Stimulated activated naive B cell treated with anti-CD40 and anti-IgM and Interleukin-4, amounts not matched to agents 10 μg/mL and 1 μg/mL and 100 μg/mL, for 72 hours (primary cell): Measurements from ENCODE around the gene ARHGAP44.

Experiments used
- ATAC-seq, 2 donors: fragments of 150-1000 bp; cut with Tn5 transposase; replicated peaks; 2 replicates each; pipeline ENCODE4 v1.10.0; 2021; ENCODE audit warnings: moderate library complexity in 1 of 2
- DNase-seq: peaks from one replicate; pipeline ENCODE4 v3.0.0; 2021
- H3K27ac Mint-ChIP-seq: one replicate; pipeline ENCODE4 v1.8.0; 2022; ENCODE audit warnings: mild to moderate bottlenecking, mixed read lengths
- H3K27me3 Mint-ChIP-seq, 2 donors: one replicate each; pipeline ENCODE4 v1.8.0; 2022; ENCODE audit warnings: mixed read lengths in 2 of 2
- H3K36me3 Mint-ChIP-seq, 2 donors: one replicate each; pipeline ENCODE4 v1.8.0; 2022; ENCODE audit warnings: mixed read lengths in 2 of 2, mild to moderate bottlenecking in 1 of 2
- H3K4me1 Mint-ChIP-seq, 2 donors: one replicate each; pipeline ENCODE4 v1.8.0; 2022; ENCODE audit warnings: mixed read lengths in 2 of 2, mild to moderate bottlenecking in 1 of 2
- H3K4me3 Mint-ChIP-seq, 2 donors: one replicate each; pipeline ENCODE4 v1.8.0; 2022; ENCODE audit warnings: mild to moderate bottlenecking in 2 of 2, mixed read lengths in 2 of 2, moderate library complexity in 1 of 2
- H3K9me3 Mint-ChIP-seq, 2 donors: one replicate each; pipeline ENCODE4 v1.8.0; 2022; ENCODE audit warnings: mixed read lengths in 2 of 2, mild to moderate bottlenecking in 1 of 2

ARHGAP44 gene

DNA sequence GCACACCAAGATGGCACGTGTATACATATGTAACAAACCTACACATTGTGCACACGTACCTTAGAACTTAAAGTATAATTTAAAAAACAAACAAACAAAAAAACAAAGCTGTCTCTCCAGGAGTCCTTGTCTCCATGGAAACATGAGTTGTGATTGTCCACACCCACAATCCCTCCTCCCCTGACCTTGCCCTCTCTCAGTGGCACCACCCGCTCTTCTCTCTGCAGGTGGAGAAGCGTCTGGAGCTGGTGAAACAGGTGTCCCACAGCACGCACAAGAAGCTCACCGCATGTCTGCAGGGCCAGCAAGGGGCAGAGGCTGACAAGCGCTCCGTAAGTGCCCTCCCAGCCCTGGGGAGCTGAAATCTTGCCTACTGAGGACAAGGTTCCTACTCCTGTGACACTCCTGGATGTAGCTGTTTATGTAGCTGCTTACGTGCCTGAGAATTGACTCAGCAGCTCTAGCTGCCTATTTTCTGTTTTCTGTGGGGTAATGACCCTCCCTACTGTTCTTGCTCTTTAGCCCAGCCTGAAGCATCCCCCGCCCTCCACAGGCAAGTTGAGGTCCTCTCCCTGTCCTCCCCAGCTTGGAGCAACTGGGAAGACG lies 107.0 kb downstream of the ARHGAP44 start:
- ATAC-seq: no peak
- H3K4me3 Mint-ChIP-seq: no peak overlapping the region
- no peak overlapping the region for H3K27ac Mint-ChIP-seq
- peaks cover 12 to 18% of the 10 kb centered on the region in 2 donors for H3K9me3 Mint-ChIP-seq
- H3K27me3 Mint-ChIP-seq: no peaks in the 10 kb centered on the region
- no peaks in the 10 kb centered on the region for H3K4me1 Mint-ChIP-seq
- DNase-seq: no peak
- peaks cover 0 to 6% of the 10 kb centered on the region in 2 donors for H3K36me3 Mint-ChIP-seq

DNA sequence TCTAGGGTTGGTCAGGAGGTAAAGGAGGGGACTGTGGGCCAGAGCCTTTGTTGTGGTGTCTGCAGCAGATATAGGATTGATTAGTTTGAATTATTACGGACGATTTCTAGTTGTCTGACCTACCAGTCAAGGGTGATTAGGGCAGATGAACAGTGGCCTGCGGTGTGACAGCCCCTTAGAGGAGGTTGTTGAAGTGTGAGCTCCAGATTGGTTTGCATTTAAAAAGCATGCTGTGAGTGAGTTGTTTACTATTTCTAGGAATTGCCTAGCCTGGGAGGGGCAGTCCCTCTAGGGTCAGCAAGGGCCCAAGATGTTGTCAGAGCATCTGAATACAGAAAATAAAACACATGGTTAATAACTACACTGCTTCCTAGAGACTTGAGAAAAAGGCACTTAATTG lies 108.8 kb downstream of the ARHGAP44 start:
- H3K4me3 Mint-ChIP-seq: no peak overlapping the region
- H3K4me1 Mint-ChIP-seq: no peaks in the 10 kb centered on the region
- no peaks in the 10 kb centered on the region for H3K27me3 Mint-ChIP-seq
- DNase-seq: no peak
- no peaks in the 10 kb centered on the region for H3K36me3 Mint-ChIP-seq
- no peak for ATAC-seq
- H3K9me3 Mint-ChIP-seq: peaks cover 4 to 13% of the 10 kb centered on the region in 2 donors
- H3K27ac Mint-ChIP-seq: no peak overlapping the region

DNA sequence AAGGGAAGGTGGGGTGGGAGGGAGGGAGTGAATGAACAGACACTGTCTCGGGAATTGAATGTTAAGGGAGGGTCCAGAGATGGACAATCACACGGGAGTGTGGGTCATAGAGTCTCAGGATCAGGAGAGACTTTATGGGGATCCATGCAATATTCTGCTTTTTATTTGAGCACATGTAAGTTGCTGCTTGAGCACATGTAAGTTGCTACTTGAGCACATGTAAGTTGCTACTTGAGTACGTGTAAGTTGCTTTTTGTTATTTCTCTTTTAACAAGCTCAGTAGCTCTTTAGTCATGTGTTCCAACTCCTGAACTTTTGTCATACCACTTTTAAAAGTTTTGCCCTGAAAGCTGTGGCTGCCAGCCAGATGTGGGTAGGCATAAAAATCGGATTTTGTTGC lies 110.3 kb downstream of the ARHGAP44 start:
- Mint-ChIP-seq H3K4me1 (no peaks in the 10 kb centered on the region), H3K4me3 (no peak overlapping the region), H3K9me3 (peaks cover 0 to 11% of the 10 kb centered on the region in 2 donors), H3K27ac (no peak overlapping the region), H3K27me3 (no peaks in the 10 kb centered on the region), H3K36me3 (no peaks in the 10 kb centered on the region)
- DNase-seq (no peak), ATAC-seq (no peak)

DNA sequence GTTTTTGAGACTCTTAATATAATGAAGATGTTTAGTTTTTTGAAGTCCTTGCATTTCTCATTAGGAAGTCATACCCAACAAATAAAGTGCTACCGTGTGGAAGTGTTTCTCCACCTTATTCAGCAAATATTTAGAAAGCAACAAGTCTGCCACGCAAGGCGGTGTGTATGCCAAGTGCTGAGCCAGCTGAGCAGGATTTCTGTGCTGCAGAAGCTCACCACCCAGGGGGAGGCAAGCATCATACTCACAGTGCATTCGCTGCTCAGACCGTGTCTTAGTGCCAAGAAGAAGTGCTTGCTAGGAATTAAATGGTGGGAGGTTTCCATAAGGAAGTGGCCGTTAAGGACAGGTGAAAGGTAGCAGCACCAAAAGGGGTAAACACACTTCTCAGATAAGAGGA lies 111.2 kb downstream of the ARHGAP44 start:
- H3K27me3 Mint-ChIP-seq: no peaks in the 10 kb centered on the region
- H3K4me3 Mint-ChIP-seq: no peak overlapping the region
- ATAC-seq: no peak
- H3K4me1 Mint-ChIP-seq: no peaks in the 10 kb centered on the region
- H3K36me3 Mint-ChIP-seq: no peaks in the 10 kb centered on the region
- H3K9me3 Mint-ChIP-seq: peaks cover 0 to 11% of the 10 kb centered on the region in 2 donors
- no peak overlapping the region for H3K27ac Mint-ChIP-seq
- no peak for DNase-seq

DNA sequence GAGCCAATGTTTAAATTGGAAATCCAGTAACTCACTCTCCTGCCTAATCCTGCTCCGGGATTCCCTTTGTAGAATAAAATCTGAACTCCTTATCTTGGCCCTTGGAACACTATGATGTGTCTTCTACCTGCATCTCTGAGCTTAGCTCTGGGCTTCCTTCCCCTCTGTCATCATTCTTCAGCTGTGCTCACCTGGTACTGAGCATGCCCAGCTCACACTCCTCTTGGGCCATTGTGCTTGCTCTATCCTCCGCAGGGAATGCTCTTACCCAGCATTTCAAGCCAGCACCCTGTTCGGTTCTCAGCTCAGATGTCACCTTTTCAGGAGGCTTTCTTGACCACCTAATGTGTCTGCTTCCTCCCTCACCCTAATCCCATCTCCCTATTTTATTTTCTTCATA lies 112.7 kb downstream of the ARHGAP44 start:
- no peaks in the 10 kb centered on the region for H3K36me3 Mint-ChIP-seq
- DNase-seq (no peak), ATAC-seq (no peak)
- H3K9me3 Mint-ChIP-seq: peaks cover 0 to 11% of the 10 kb centered on the region in 2 donors
- no peak overlapping the region for H3K27ac Mint-ChIP-seq
- H3K4me3 Mint-ChIP-seq: no peak overlapping the region
- H3K27me3 Mint-ChIP-seq: no peaks in the 10 kb centered on the region
- H3K4me1 Mint-ChIP-seq: no peaks in the 10 kb centered on the region

DNA sequence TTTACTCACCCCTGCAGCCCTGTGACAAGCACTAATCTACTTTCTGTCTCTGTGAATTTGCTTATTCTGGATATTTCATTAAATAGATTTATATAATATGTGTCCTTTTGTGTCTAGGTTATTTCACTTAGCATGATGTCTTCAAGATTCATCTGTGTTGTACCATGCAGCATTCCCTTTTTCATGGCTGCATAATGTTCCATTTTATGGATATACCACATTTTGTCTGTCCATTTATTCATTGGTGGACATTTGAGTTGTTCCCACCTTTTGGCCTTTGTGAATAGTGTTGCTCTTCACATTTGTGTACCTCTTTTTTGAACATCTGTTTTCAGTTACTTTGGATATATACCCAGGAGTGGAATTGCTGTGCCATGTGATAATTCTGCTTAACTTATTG lies 118.2 kb downstream of the ARHGAP44 start:
- no peak for ATAC-seq
- peaks cover 0 to 1% of the 10 kb centered on the region in 2 donors for H3K36me3 Mint-ChIP-seq
- no peaks in the 10 kb centered on the region for H3K4me1 Mint-ChIP-seq
- H3K4me3 Mint-ChIP-seq: no peak overlapping the region
- DNase-seq: no peak
- H3K27me3 Mint-ChIP-seq: peaks cover 0 to 5% of the 10 kb centered on the region in 2 donors
- no peak overlapping the region for H3K27ac Mint-ChIP-seq
- peaks cover 3% of the 10 kb centered on the region in 2 donors for H3K9me3 Mint-ChIP-seq

DNA sequence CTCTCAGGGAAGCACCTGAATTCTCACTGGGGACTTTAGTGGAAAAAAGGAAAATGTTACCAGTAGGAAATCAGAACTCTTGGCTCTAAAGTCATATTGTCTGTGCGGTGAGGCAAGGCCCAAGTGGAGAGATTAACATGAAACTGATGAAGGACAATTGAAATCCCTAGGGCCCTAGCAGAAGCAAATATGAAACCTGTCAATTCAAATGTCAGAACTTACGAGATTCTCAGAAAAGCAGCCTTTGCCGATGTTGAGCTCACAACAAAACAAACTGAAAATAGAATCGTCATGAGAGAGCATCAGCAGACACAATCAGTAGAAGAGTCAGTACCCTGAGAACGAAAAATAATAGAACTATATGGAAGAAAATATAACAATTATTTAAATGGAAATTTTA lies 119.7 kb downstream of the ARHGAP44 start:
- Mint-ChIP-seq H3K4me3 (no peak overlapping the region), H3K27ac (no peak overlapping the region), H3K4me1 (no peaks in the 10 kb centered on the region), H3K9me3 (peaks cover 3% of the 10 kb centered on the region in 2 donors), H3K27me3 (peaks cover 0 to 5% of the 10 kb centered on the region in 2 donors), H3K36me3 (peaks cover 0 to 1% of the 10 kb centered on the region in 2 donors)
- ATAC-seq (peak in 1 of 2 donors; percentile 38), DNase-seq (no peak)

DNA sequence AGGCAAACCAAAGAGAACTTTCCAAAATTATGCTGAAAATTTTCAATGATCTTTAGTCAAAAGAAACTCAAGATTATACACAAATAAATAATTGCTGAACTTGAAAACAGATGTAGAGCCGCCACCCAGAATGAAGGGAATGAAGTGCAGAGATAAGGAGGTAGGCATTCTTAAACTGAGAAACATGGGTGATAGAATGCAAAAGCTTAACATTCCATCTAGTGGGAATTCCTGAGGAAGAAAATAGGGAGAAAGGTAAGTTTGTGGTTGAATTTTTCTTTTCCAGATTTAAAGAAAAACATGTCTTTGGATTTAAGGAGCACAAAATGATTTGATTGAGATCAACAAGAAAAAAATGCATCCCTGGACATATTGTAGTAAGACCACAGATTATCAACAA lies 120.2 kb downstream of the ARHGAP44 start:
- no peaks in the 10 kb centered on the region for H3K4me1 Mint-ChIP-seq
- no peak overlapping the region for H3K4me3 Mint-ChIP-seq
- peaks cover 3% of the 10 kb centered on the region in 2 donors for H3K9me3 Mint-ChIP-seq
- H3K36me3 Mint-ChIP-seq: peaks cover 0 to 1% of the 10 kb centered on the region in 2 donors
- no peak for ATAC-seq
- no peak overlapping the region for H3K27ac Mint-ChIP-seq
- H3K27me3 Mint-ChIP-seq: peaks cover 0 to 5% of the 10 kb centered on the region in 2 donors
- no peak for DNase-seq

DNA sequence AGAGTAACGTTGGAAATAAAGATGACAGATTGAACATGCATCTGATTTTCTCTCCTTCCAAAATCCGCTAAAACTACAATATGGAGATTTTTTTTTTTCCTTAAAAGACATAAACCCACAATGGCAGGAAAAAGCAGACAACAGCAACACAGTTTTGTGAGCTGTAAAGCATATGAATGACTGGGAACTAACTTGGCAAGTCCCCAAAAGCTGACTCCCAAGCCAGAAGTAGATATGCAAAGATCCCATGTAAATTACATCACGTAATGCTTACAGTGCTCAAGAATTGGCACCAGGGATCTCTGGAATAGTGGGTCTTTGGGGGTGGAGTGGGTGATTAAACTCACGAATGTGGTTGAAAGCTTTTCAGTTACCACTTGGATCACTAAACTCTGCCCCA lies 121.9 kb downstream of the ARHGAP44 start:
- DNase-seq: no peak
- Mint-ChIP-seq H3K4me1 (no peaks in the 10 kb centered on the region), H3K27ac (no peak overlapping the region), H3K36me3 (peaks cover 0 to 1% of the 10 kb centered on the region in 2 donors), H3K9me3 (peaks cover 2 to 3% of the 10 kb centered on the region in 2 donors), H3K4me3 (no peak overlapping the region), H3K27me3 (peaks cover 0 to 5% of the 10 kb centered on the region in 2 donors)
- ATAC-seq: no peak

DNA sequence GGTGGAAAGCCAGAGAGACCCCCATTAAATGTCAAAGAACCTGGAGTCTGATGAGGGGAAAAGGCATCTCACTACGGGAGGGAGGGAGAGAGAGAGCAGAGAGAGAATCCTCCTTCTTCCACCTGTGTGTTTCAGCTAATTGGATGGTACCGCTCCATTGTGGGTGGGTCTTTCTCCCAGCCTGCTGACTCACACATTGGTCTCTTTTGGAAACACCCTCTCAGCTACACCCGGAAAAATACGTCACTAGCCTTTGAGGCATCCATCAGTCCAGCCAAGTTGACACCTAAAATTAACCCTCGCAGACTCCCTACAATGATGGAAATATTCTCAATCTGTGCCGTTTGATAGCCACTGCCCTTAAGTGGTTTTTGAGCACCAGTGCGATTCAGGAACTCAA lies 128.1 kb downstream of the ARHGAP44 start:
- DNase-seq (no peak), ATAC-seq (no peak)
- no peak overlapping the region for H3K4me3 Mint-ChIP-seq
- no peaks in the 10 kb centered on the region for H3K36me3 Mint-ChIP-seq
- H3K27me3 Mint-ChIP-seq: no peaks in the 10 kb centered on the region
- H3K27ac Mint-ChIP-seq: no peak overlapping the region
- H3K4me1 Mint-ChIP-seq: no peaks in the 10 kb centered on the region
- H3K9me3 Mint-ChIP-seq: no peaks in the 10 kb centered on the region

DNA sequence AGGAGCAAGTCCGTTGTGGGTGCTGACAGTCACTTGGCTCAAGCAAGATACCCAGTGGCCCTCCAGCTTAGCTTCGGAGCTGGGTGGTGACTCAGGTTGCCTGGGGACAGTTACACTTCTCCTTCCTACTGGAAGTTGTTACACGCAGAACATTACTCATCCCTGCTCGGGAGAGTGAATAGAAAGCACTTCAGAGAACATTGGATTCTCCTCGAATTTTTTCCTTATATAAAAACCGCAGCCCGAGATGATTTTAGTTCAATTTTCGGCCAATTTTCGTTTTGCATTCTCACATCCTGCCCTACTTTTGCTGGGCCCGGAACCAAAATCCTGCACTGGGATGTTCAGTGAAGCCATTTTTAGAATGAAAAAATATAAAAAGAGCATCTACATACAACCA lies 128.8 kb downstream of the ARHGAP44 start:
- Mint-ChIP-seq H3K4me3 (no peak overlapping the region), H3K9me3 (no peaks in the 10 kb centered on the region), H3K27me3 (no peaks in the 10 kb centered on the region), H3K4me1 (no peaks in the 10 kb centered on the region), H3K36me3 (no peaks in the 10 kb centered on the region), H3K27ac (no peak overlapping the region)
- DNase-seq (no peak), ATAC-seq (no peak)

DNA sequence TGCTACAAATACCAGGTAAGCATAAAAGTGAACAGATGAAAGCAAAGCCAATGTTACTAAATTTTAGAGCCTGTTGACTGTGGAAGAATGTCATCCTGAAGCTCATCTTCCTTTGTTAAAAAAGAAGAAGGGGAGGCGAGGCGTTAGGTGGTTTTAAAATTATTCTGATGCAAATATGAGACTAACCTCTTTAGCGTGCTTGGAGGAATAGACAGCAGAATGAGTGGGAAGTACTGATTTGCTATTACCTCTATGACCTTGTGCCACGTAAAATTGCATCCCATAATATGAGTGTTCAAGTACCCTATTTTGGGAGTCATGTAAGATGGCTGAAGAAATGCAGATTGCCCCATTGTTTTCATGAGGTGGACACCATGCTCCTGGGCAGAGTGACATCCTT lies 132.8 kb downstream of the ARHGAP44 start:
- H3K4me1 Mint-ChIP-seq: no peaks in the 10 kb centered on the region
- no peak overlapping the region for H3K4me3 Mint-ChIP-seq
- peaks cover 0 to 1% of the 10 kb centered on the region in 2 donors for H3K9me3 Mint-ChIP-seq

DNA sequence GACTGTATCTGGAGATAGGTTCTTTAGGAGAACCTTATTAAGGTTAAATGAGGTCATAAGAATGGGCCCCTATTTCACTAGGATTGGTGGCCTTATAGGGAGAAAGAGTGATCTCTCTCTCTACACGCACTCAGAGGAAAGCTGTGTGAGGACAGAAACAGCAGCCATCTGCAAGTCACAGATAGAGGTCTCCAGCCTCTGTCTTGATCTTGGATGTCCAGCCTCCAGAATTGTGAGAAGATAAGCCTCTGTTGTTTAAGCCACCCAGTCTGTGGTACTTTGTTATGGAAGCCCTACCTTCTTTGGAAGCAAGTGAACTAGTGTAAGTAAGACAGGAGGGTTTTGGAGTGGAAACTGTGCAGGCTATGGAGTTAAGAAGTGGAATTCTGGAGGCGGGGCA lies 135.3 kb downstream of the ARHGAP44 start:
- ATAC-seq (no peak), DNase-seq (no peak)
- no peak overlapping the region for H3K27ac Mint-ChIP-seq
- no peak overlapping the region for H3K4me3 Mint-ChIP-seq
- no peaks in the 10 kb centered on the region for H3K27me3 Mint-ChIP-seq
- no peaks in the 10 kb centered on the region for H3K36me3 Mint-ChIP-seq
- H3K4me1 Mint-ChIP-seq: no peaks in the 10 kb centered on the region
- H3K9me3 Mint-ChIP-seq: peaks cover 0 to 1% of the 10 kb centered on the region in 2 donors

More for the DNA sequence above, 132.8 kb downstream of the ARHGAP44 start:
- DNase-seq (no peak), ATAC-seq (no peak)
- Mint-ChIP-seq H3K27ac (no peak overlapping the region), H3K27me3 (no peaks in the 10 kb centered on the region), H3K36me3 (no peaks in the 10 kb centered on the region)

DNA sequence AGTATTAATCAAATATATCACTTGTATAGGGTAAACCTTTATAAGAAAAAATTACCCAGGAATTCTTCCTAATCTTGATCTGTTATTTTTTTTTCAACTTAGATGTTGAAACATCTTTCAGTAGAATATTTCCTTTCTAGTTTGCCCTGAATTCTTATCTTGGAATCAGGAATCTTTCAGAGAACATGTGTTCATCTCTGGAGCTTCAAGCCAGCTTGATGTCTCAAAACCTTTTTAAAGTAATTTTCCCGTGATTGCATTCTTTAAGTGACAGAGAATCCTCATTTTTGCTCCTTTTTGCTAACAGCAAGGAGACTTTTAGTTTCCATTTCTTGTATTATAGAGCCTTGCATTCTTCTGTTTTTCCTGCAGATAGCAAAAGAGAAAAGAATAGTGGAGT lies 137.7 kb downstream of the ARHGAP44 start:
- H3K27ac Mint-ChIP-seq: no peak overlapping the region
- ATAC-seq (no peak), DNase-seq (no peak)
- peaks cover 0 to 1% of the 10 kb centered on the region in 2 donors for H3K9me3 Mint-ChIP-seq
- no peak overlapping the region for H3K4me3 Mint-ChIP-seq
- H3K4me1 Mint-ChIP-seq: no peaks in the 10 kb centered on the region
- no peaks in the 10 kb centered on the region for H3K27me3 Mint-ChIP-seq
- H3K36me3 Mint-ChIP-seq: no peaks in the 10 kb centered on the region

DNA sequence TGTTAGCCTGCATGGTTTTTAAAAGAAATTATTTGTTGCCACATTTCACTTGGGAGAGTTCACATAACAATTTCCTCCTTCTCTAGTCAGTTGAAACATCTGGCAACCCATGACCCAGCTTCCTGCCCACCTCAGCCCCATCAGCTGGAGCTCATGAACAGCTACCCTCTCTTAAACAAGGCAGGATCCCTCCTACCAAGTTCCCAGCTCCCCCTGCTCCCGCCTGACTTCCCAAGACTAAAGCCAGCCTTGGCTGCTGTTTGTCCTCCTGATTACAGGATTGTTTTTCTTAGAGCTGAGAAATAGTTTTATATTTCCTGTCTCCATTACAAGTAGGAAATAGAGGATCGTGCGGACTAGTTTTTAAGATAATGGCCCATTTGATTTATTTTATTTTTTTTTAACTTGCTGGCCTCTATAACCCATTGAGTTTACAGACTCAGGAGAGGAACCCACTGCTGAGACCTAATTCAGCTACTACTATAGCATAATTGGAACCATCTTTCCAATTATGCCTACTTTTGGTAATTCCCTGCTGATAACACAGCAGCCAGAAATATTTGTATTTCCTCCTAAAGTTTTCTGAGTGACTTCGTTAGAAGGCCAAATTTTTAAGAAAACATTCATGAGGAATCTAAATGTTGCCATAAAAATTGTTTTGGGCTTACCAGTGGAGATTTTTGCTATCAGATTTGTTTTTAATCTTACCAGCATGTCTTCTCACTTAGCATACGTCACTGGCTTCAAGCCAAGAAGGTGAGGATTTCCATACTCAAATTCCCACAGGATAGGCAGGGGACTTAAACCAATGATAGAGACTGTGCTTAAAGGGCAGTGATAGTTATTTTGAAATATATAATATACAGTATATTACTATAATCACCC lies 138.5 kb downstream of the ARHGAP44 start:
- H3K4me3 Mint-ChIP-seq: no peak overlapping the region
- peak overlapping the region; percentile 5 for H3K27ac Mint-ChIP-seq
- H3K27me3 Mint-ChIP-seq: no peaks in the 10 kb centered on the region
- H3K4me1 Mint-ChIP-seq: no peaks in the 10 kb centered on the region
- ATAC-seq (no peak), DNase-seq (no peak)
- H3K9me3 Mint-ChIP-seq: peaks cover 0 to 1% of the 10 kb centered on the region in 2 donors
- H3K36me3 Mint-ChIP-seq: no peaks in the 10 kb centered on the region
